KOPT-K1 (cell line): ENCODE results near the gene GLRX5.
A peak's percentile ranks its signal among the peaks of the same experiment; 100 is the strongest.

Experiments used
- H3K27ac ChIP-seq: fragments of 200-600 bp; sonication (generic); 2 replicates; pipeline ENCODE4 v1.5.1; 2016; ENCODE audit warnings: antibody characterized with exemption, mild to moderate bottlenecking, low read depth, low read length; ENCODE audit not compliant: poor library complexity, severe bottlenecking
- H3K36me3 ChIP-seq: fragments of 200-600 bp; sonication (generic); 2 replicates; pipeline ENCODE4 v1.5.1; 2017; ENCODE audit warnings: antibody characterized with exemption, mild to moderate bottlenecking, low read length, moderate library complexity; ENCODE audit not compliant: insufficient read depth
- H3K9me3 ChIP-seq: fragments of 200-600 bp; sonication (generic); 2 replicates; pipeline ENCODE4 v1.5.1; 2017; ENCODE audit warnings: antibody characterized with exemption, low read length, mild to moderate bottlenecking; ENCODE audit not compliant: insufficient read depth, poor library complexity, severe bottlenecking

GLRX5 gene

DNA sequence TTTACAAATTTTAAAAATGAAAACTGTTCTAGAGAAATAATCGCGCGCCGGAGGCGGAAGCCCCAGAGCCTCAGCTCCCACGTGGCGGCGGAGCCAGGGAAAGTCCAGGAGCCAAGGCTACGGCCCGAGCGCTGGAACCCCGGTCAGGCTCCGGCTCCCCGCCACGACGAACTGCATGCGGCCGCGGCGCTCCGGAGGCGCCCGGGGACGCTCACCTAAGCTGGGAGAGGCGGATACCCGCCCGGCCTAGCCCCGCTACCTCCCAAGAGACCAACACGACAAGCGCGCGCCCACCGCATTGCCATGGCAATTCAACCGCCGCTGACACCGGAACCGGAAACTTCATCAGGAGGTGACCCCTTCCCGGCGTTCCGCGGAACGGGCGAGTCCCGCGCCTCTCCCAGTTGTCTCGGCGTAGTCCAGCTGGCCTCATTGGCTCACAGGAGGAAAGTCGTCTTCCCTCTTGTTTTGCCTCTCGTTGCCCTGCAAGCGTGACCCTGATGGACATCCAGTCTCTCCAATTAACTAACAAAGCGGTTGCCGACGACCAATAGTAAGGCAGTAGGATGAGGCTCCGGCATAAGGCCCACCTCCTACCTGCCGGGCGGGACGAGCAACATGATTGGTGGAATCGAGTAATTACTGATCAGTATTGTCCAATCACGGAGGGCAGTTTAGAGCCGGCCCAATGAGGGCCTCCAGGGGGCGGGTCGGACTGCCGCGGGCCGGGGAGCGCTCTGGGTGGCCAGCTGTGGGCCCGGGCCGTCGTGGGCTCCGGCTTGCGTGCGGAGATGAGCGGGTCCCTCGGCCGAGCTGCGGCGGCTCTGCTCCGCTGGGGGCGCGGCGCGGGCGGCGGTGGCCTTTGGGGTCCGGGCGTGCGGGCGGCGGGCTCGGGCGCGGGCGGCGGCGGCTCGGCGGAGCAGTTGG lies at the start of gene GLRX5:
TSS of gene GLRX5 (plus strand) at position 752 of the 927 bp plus-strand sequence. CDS start at position 792, 40 bp downstream.
- H3K36me3 ChIP-seq = peaks cover 36% of the 10 kb centered on the region
- no peaks in the 10 kb centered on the region for H3K9me3 ChIP-seq
- H3K27ac ChIP-seq = peak within 1 kb of the TSS; percentile 86

DNA sequence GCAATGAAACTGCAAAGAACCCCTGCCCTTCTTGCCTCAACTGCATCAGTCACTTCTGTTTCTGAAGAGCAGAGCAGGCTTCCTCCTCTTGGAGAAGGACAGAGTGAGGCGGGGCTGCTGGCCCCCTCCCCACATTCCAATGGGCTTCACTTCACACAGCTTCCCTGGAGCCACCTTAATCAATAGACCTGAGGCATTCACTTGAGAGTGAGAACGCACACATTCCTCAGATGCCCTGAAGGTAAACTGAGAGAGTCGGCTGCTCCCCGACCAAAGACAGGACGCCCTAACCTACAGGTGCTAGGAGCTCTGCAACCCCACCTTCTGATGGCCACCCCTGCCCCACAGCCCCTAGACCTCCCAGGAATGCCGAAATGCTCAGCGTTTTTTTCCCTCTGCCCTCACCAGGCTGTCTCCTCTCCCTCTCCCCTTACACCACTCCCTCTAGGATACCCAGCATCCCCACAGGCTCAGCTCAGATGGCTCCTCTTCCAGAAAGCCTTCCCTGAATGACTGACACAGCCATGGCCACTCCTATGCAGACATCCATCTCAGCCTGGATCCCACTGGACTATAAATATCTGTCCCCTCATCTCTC lies 49.5 kb upstream of the GLRX5 start:
- Histone ChIP-seq H3K27ac (no peak overlapping the region), H3K36me3 (no peaks in the 10 kb centered on the region), H3K9me3 (no peaks in the 10 kb centered on the region)

GRCh38 chr14:95486875-95487668 lies 47.8 kb upstream of the GLRX5 start:
- H3K27ac ChIP-seq = no peak overlapping the region
- H3K9me3 ChIP-seq = peaks cover 3% of the 10 kb centered on the region
- no peaks in the 10 kb centered on the region for H3K36me3 ChIP-seq

DNA sequence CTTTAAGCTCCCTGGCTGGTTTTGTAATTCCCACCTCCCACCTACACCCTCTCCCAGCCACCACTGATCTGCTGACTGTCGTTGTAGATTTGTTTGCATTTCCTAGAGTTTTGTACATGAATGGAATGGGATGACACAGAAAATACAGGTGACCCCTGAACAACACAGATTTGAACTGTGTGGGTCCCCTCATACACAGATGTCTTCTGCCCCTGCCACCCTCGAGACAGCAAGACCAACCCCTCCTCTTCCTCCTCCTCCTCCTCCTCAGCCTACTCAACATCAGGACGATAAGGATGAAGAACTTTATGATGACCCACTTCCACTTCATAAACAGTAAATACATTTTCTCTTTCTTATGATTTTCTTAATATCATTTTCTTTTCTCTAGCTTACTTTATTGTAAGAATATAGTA lies 47.2 kb upstream of the GLRX5 start:
- H3K9me3 ChIP-seq = peaks cover 7% of the 10 kb centered on the region
- no peak overlapping the region for H3K27ac ChIP-seq
- H3K36me3 ChIP-seq = no peaks in the 10 kb centered on the region

GRCh38 chr14:95488376-95489213 lies 46.3 kb upstream of the GLRX5 start:
- H3K36me3 ChIP-seq = no peaks in the 10 kb centered on the region
- no peak overlapping the region for H3K27ac ChIP-seq
- peaks cover 7% of the 10 kb centered on the region for H3K9me3 ChIP-seq

DNA sequence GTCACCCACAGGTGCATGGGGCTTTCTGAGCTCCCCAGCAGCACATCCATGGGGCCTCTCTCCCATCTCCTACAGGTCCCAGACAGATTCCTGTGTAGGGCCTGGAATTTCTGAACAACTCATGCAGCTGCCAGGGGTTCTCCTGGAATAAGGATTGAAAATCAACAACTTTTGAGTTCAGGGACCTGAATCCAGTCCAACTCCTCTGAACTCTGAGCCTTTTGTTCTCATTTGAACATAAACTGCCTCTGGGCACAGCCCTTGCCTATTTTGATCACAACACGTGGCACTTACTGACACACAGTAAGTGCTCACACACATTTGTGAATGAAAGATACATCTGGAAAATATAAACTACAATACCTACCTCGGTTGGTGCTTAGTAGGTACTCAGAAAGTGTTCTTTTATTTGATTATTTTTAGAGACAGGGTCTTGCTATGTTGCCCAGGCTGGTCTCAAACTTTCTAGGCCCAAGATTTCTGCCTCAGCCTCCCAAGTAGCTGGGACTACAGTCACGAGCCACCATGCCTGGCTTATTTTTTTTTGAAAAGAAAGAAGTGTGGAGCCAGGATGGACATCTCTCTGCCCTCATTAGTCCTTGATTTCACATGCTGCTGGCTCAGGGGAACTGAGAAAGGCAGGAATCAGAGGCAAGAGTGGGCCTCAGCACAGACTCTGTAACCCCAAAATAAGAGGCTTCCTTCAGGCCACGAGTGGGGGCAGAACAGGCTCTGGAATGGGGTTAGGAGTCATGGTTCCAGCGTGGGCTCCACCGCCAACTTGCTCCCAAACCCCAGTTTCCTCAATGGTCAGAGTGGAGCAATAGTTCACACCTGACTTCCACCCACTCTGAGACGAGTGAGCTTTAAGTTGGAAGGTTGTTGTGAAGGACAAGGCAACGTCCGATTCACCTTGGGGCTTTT lies 45.4 kb upstream of the GLRX5 start:
- Histone ChIP-seq H3K36me3 (no peaks in the 10 kb centered on the region), H3K9me3 (peaks cover 7% of the 10 kb centered on the region), H3K27ac (no peak overlapping the region)

DNA sequence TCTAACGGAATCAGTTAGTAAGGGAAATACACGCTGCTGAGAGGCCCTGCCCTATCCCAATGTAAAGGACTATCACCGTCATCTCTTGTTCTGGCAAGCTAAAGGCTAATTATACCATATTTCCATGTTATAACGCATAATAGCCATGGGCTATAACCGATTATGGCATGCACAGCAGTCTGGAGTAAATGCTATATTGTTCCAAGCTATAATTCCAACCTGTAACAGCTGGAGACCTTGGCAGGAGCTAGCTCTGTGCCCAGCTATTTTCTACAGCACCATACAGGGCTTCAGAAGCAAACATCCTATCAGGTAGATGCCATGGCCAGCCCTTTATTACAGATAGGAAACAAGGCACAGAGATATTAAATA lies 44.7 kb upstream of the GLRX5 start:
- Histone ChIP-seq H3K9me3 (peaks cover 7% of the 10 kb centered on the region), H3K27ac (no peak overlapping the region), H3K36me3 (no peaks in the 10 kb centered on the region)

DNA sequence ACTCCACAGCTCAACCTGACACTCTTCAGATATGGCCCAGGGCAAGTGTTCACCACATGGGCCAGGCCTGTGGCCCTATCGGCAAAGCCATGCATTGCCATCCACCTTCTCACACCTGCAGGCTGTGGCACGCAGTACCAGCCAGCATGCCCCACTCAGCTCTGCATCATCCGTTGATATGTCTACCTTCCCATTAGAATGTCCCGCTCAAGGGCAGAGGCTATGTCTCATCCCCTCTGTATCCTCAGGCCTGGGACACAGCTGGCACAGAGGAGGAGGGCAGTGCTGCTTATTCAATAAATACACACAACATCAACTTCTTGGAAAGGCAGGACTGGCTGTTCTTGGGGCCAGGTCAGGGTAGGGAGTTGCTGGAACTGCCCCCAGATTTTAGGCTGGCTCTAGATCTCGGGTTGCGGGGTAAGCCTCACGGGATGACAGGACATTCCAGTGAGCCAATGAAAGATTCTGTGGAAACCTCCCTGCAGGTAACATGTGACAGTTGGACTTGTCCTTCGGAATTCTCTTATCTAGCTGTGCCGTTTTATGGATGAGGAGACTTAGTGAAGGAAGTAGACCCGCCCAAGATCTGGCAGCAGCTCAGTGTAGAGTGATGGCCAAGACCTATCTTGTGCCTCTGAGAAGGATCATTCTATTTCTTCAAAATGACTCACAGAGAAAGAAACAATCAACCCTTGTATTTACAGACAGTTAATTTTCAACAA lies 44.0 kb upstream of the GLRX5 start:
- peaks cover 7% of the 10 kb centered on the region for H3K9me3 ChIP-seq
- no peaks in the 10 kb centered on the region for H3K36me3 ChIP-seq
- H3K27ac ChIP-seq = no peak overlapping the region

DNA sequence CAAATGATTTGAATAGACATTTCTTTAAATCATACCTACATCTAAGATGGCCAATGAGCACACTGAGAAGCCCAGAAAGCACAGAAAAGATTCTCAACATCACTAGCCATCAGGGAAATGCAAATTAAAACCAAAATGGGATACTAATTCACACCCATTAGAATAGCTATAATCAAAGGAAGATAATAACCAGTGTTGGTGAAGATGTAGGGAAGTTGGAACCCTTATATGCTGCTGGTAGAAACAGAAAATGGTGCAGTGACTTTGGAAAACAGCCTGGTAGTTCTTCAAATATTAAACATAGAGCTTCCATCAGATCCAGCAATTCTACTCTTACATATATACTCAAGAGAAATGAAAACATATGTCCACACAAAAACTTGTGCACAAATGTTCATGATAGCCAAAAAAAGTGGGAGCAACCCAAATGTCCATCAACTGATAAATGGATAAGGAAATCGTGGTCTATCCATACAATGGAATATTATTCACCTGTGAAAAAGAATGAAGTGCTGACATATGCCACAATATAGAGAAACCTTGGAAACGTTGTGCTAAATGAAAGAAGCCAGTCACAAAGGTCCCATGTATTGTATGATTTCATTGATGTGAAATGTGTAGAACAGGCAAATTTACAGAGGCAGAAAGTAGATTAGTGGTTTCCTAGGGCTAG lies 42.8 kb upstream of the GLRX5 start:
- Histone ChIP-seq H3K9me3 (peaks cover 7% of the 10 kb centered on the region), H3K36me3 (no peaks in the 10 kb centered on the region), H3K27ac (no peak overlapping the region)

DNA sequence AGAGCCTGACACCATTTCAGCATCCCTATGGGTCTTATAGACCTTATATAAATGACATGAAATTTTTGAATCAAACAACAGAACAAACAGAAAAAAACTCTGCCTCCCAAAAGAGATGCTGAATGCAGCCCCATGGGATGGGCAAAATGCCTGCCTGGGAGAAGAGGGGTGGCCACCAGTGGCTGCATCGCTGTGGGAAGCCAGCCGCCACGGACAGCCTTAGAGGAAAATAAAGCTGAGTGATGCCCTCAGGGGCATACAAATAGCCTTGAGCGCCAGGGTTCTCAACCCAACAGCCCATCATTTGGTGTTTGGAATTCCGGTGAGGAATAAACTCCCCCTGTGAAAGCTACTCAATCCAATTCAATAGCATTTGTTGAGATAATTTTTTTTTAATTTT lies 41.3 kb upstream of the GLRX5 start:
- peaks cover 7% of the 10 kb centered on the region for H3K9me3 ChIP-seq
- no peaks in the 10 kb centered on the region for H3K36me3 ChIP-seq
- H3K27ac ChIP-seq = no peak overlapping the region

DNA sequence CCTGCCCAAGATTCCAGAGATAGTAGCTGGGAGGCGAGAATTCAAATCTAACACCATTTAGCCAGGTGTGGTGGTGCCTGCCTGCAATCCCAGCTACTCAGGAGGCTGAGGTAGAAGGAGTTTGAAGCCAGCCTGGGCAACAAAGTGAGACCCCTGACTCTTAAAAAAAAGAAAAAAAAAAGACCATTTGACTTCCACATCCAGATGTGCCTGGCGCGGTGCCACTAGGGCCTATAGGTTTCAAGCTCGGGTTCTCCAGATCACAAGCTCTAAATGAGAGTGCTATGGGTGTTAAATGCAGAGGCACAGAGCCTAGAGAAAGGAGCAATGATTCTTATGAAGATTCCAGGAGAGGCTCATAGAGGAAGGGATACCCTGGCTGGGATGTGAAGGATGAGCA lies 40.9 kb upstream of the GLRX5 start:
- H3K27ac ChIP-seq = no peak overlapping the region
- H3K36me3 ChIP-seq = no peaks in the 10 kb centered on the region
- H3K9me3 ChIP-seq = peaks cover 7% of the 10 kb centered on the region

DNA sequence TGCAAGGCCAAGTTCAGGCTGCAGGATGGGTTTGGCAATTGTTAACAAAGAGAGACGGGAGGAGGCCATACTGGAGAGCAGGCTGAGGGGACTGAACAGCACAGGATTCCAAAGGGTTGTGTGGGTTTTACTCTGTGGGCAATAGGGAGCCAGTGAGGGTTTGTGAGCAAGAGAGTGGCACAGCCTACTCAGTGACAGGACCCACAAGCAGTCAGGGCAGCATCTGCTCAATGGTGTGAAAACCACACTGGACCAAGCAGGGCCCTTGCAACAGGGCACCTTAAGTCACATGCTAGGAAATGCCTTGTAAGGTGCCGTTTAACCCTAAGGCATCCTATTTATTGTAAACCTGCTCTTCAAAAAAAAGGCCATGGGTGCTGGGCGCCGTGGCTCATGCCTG lies 40.4 kb upstream of the GLRX5 start:
- H3K27ac ChIP-seq = no peak overlapping the region
- H3K9me3 ChIP-seq = peaks cover 7% of the 10 kb centered on the region
- H3K36me3 ChIP-seq = no peaks in the 10 kb centered on the region

GRCh38 chr14:95495076-95495475 lies 39.8 kb upstream of the GLRX5 start:
- H3K9me3 ChIP-seq = peaks cover 7% of the 10 kb centered on the region
- peak overlapping the region; percentile 35 for H3K27ac ChIP-seq
- no peaks in the 10 kb centered on the region for H3K36me3 ChIP-seq
